GM13976 (cell line): ENCODE measurements around the gene KCNE3.

ENCODE experiments used
- DNase-seq: peaks from one replicate; pipeline ENCODE4 v3.0.0; 2012; ENCODE audit warnings: low spot score
- in situ Hi-C: fragments of 300-500 bp; cut with MboI; formaldehyde crosslinking; loops from one replicate; pipeline ENCODE4 v1.12.0; 2022; ENCODE audit warnings: low sequenced_read_pairs, mixed read lengths, inconsistent platforms; ENCODE audit not compliant: unreplicated experiment
- TF ChIP-seq, protein P1 (sequence below): IDR thresholded peaks from 2 replicates; pipeline ENCODE4 v1.5.1; 2012; ENCODE audit warnings: borderline replicate concordance, mild to moderate bottlenecking; ENCODE audit not compliant: insufficient read depth; ENCODE audit errors: extremely low read depth, missing control alignments, control extremely low read depth

KCNE3 gene

GRCh38 chr11:74493791-74494630 lies 26.7 kb upstream of the KCNE3 start:
- DNase-seq, result no peak
- TF ChIP-seq, protein P1, sequence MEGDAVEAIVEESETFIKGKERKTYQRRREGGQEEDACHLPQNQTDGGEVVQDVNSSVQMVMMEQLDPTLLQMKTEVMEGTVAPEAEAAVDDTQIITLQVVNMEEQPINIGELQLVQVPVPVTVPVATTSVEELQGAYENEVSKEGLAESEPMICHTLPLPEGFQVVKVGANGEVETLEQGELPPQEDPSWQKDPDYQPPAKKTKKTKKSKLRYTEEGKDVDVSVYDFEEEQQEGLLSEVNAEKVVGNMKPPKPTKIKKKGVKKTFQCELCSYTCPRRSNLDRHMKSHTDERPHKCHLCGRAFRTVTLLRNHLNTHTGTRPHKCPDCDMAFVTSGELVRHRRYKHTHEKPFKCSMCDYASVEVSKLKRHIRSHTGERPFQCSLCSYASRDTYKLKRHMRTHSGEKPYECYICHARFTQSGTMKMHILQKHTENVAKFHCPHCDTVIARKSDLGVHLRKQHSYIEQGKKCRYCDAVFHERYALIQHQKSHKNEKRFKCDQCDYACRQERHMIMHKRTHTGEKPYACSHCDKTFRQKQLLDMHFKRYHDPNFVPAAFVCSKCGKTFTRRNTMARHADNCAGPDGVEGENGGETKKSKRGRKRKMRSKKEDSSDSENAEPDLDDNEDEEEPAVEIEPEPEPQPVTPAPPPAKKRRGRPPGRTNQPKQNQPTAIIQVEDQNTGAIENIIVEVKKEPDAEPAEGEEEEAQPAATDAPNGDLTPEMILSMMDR, result no peak
- in situ Hi-C loops, result no loop called here

DNA sequence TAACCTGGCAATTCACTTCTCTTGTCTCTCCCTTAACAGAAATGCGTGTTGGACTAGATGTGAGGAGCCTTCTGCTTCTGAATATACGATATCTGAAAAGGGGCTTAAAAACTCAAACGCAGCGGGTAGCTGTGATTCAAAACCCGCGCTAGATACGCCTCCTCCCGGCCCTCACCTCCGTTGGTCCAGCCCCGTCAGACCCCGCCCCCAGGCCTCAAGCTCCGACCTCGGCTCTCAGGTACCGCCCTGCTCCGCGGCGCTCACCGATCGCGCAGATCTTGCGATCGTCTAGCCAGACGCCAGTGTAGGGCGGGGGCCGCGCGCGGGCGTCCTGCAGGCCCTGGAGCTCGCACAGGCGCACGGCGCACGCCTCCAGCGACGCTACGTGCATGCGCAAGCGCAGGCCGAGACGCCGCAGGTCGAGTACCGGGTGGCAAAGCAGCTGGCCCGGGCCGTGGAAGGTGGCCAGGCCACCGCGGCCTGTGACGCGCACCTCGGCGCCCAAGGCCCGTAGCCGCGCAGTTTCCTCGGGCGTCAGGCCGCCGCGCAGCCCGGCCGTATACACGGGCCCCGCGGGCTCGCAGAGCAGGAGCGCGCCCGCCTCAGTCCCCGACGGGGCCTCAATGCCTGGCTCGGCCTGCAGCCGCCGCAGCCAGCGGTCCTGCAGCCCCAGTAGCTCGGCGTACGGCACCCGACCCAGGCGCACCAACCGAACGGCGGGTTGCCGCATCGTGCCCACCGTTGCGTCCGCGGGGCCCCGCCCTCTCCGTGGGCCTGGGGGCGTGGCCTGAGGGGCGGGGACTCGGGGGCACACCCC lies 25.8 kb upstream of the KCNE3 start, which contains the start of gene LIPT2:
LIPT2 (minus strand) TSS at position 751 of the 817 bp plus-strand sequence; CDS start at position 730, 21 bp downstream.
- peak; percentile 96 for DNase-seq
- TF ChIP-seq, protein P1, result no peak
- in situ Hi-C loops, result no loop called here

GRCh38 chr11:74492084-74492483 lies 24.7 kb upstream of the KCNE3 start:
- in situ Hi-C loops, result no loop called here
- TF ChIP-seq, protein P1, result no peak

GRCh38 chr11:74490941-74491340 lies 23.6 kb upstream of the KCNE3 start:
- in situ Hi-C loops, result no loop called here
- no peak for DNase-seq
- TF ChIP-seq, protein P1, result no peak

More at GRCh38 chr11:74492084-74492483, 24.7 kb upstream of the KCNE3 start:
- DNase-seq, result no peak

DNA sequence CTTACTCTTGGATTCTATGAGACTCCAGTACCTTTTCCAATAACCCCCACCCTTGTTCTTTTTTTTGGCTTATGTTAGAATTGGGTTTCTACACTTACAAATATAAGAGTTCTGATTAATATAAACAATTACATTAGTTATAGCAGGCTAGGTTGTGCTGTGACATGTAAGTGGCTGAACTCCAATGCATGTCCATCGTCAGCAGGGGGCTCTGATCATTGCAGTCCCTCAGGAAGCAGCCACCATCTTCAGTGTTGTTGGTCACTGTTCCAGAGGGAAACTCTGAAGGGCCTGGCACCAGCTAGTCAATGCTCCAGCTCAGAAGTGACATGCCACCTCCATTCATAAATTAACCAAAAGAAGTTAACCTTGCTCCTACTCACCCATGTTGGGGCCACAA lies 20.5 kb upstream of the KCNE3 start:
- TF ChIP-seq, protein P1, result peak; percentile 19
- in situ Hi-C loops, result no loop called here
- no peak for DNase-seq

GRCh38 chr11:74485868-74486267 lies 18.5 kb upstream of the KCNE3 start:
- TF ChIP-seq, protein P1, result no peak
- no peak for DNase-seq
- in situ Hi-C loops, result no loop called here
